ENCODE data around the gene SCARB2. TPM values are rescaled to one million over a fixed set of nuclear protein-coding genes. Genes with fewer than 3 reads are reported as not detected.
A peak's percentile ranks its signal among the peaks of the same experiment; 100 is the strongest.

The SCARB2 gene
- total RNA-seq, 1 donor from 2014 or later = 166 TPM

GRCh38 chr4:76253511-76253910 lies 39.9 kb upstream of the SCARB2 start:
- Histone ChIP-seq H3K9me3 (no peaks in the 10 kb centered on the region), H3K4me1 (peaks cover 13% of the 10 kb centered on the region), H3K36me3 (no peaks in the 10 kb centered on the region), H3K4me3 (no peak overlapping the region), H3K27me3 (ENCODE audit: low read depth) (peaks cover 6% of the 10 kb centered on the region), H3K27ac (no peak overlapping the region)
- intact Hi-C loops (cut with DNase I) = no loop called here
- ATAC-seq (peak; percentile 2 to 31), DNase-seq (no peak)
- no peak for TF ChIP-seq CTCF (IDR thresholded peaks at IDR 0.05)

DNA sequence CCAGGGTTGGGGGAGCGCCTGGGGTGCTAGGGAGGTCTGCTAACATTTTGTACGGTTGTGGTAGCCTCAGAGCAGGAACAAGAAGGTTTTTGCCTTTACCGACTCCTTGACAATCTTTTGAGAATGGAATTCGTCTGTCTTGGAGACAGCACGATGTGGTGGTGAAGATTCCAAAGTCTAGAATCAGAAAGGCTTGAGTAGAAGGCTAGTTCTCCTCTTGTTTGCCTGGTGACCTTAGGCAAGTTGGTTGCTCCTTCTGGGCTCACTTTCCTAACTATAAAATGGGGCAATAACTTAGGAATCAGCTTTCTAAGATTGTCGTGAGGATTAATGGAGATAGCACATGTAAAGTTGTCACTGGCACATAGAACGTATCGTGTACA lies 38.6 kb upstream of the SCARB2 start:
- intact Hi-C loops (cut with DNase I) = no loop called here
- Histone ChIP-seq H3K4me3 (peak overlapping the region; percentile 61), H3K4me1 (peaks cover 13% of the 10 kb centered on the region), H3K27ac (peak overlapping the region; percentile 70), H3K9me3 (no peaks in the 10 kb centered on the region), H3K27me3 (ENCODE audit: low read depth) (peaks cover 6% of the 10 kb centered on the region), H3K36me3 (no peaks in the 10 kb centered on the region)
- TF ChIP-seq CTCF (IDR thresholded peaks at IDR 0.05) = no peak
- no peak for DNase-seq
- no peak for ATAC-seq

GRCh38 chr4:76251441-76252270 lies 38.0 kb upstream of the SCARB2 start, which contains the start of gene FAM47E:
TSS of gene FAM47E (plus strand) at chr4:76251721. CDS start at chr4:76251747, 26 bp downstream.
- intact Hi-C loops (cut with DNase I) = no loop called here
- Histone ChIP-seq H3K27me3 (ENCODE audit: low read depth) (peaks cover 6% of the 10 kb centered on the region), H3K9me3 (no peaks in the 10 kb centered on the region), H3K4me3 (peak within 1 kb of the TSS; percentile 61), H3K36me3 (no peaks in the 10 kb centered on the region), H3K27ac (peak within 1 kb of the TSS; percentile 70), H3K4me1 (peaks cover 13% of the 10 kb centered on the region)
- ATAC-seq (peak; percentile 98), DNase-seq (peak; percentile 92)
- TF ChIP-seq CTCF (IDR thresholded peaks at IDR 0.05) = peak; percentile 52

DNA sequence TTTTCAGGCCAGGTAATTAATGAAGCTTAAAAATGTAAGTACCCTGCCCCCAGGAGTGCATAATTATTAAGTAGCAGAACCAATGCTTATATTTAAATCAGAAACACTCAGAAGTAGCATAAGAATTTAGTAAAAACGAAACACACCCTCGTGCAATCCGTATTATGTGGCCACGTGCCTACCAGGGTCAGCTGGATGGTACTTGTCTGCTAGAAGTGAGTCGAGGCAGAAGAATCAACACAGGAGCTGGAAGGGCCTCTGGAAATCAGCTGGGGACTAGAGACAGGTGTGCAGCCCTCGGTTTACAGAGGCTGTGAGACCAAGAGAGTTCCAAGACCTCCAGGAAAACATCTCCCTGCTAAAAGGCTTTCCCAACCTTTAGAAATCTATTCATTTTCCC lies 37.3 kb upstream of the SCARB2 start:
- Histone ChIP-seq H3K4me1 (peaks cover 13% of the 10 kb centered on the region), H3K27me3 (ENCODE audit: low read depth) (peaks cover 6% of the 10 kb centered on the region), H3K9me3 (no peaks in the 10 kb centered on the region), H3K27ac (peak overlapping the region; percentile 70), H3K4me3 (peak overlapping the region; percentile 61), H3K36me3 (no peaks in the 10 kb centered on the region)
- intact Hi-C loops (cut with DNase I) = no loop called here
- no peak for TF ChIP-seq CTCF (IDR thresholded peaks at IDR 0.05)
- DNase-seq (no peak), ATAC-seq (peak; percentile 58 to 70)

GRCh38 chr4:76246852-76247251 lies 33.2 kb upstream of the SCARB2 start:
- Histone ChIP-seq H3K4me1 (peaks cover 11% of the 10 kb centered on the region), H3K4me3 (no peak overlapping the region), H3K27me3 (ENCODE audit: low read depth) (peaks cover 6% of the 10 kb centered on the region), H3K36me3 (no peaks in the 10 kb centered on the region), H3K27ac (no peak overlapping the region), H3K9me3 (no peaks in the 10 kb centered on the region)
- DNase-seq (no peak), ATAC-seq (no peak)
- intact Hi-C loops (cut with DNase I) = no loop called here
- TF ChIP-seq CTCF (IDR thresholded peaks at IDR 0.05) = no peak
